ENCODE data around the gene SUSD2.

DNA sequence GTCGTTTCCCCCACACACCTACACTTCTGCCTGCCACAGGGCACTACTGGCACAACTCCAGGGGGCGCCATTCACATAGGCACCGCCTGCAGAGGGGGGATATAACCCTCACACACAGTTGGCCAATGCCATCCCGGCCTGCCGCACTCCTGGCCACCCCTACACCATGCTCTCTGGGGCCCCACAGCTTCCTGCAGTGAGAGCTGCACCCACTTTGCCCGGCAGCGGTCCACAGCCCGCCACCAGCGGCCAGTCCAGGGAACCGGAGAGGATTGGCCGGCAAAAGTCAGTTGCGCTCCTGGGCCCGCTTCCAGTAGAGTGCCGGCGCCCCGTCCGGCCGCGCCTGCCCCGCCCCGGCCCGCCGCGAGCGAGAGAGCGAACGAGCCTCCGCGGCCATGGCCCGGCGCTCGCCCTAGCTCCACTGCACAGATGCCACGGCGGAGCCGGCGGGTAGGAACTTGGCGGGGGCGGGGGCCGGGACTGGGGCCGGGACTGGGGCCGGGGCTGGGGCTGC is 25.6 kb upstream of the SUSD2 start:
- TF ChIP-seq, protein P1, sequence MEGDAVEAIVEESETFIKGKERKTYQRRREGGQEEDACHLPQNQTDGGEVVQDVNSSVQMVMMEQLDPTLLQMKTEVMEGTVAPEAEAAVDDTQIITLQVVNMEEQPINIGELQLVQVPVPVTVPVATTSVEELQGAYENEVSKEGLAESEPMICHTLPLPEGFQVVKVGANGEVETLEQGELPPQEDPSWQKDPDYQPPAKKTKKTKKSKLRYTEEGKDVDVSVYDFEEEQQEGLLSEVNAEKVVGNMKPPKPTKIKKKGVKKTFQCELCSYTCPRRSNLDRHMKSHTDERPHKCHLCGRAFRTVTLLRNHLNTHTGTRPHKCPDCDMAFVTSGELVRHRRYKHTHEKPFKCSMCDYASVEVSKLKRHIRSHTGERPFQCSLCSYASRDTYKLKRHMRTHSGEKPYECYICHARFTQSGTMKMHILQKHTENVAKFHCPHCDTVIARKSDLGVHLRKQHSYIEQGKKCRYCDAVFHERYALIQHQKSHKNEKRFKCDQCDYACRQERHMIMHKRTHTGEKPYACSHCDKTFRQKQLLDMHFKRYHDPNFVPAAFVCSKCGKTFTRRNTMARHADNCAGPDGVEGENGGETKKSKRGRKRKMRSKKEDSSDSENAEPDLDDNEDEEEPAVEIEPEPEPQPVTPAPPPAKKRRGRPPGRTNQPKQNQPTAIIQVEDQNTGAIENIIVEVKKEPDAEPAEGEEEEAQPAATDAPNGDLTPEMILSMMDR (IDR thresholded peaks at IDR 0.05), result peak; percentile 31
- no peak for TF ChIP-seq ZFX (IDR thresholded peaks at IDR 0.05; ENCODE audit: borderline replicate concordance)
